Mammary epithelial cell (primary cell): Measurements from ENCODE around the gene GPR137C.

ENCODE experiments used
- EZH2 ChIP-seq: IDR thresholded peaks from 2 replicates; pipeline ENCODE4 v1.6.1; 2012; ENCODE audit warnings: low read length, inconsistent platforms, borderline replicate concordance
- TF ChIP-seq, protein P1 (sequence below), 2 donors: IDR thresholded peaks in 1 of 2; conservative IDR thresholded peaks in 1 of 2; 2 replicates each; pipeline ENCODE4 v1.5.1; 2011 to 2012; ENCODE audit warnings: inconsistent platforms in 2 of 2, low read length in 2 of 2, mild to moderate bottlenecking in 2 of 2, control low read depth in 1 of 2, low read depth in 1 of 2; ENCODE audit not compliant: insufficient read depth in 1 of 2; ENCODE audit errors: extremely low read depth in 1 of 2

DNA sequence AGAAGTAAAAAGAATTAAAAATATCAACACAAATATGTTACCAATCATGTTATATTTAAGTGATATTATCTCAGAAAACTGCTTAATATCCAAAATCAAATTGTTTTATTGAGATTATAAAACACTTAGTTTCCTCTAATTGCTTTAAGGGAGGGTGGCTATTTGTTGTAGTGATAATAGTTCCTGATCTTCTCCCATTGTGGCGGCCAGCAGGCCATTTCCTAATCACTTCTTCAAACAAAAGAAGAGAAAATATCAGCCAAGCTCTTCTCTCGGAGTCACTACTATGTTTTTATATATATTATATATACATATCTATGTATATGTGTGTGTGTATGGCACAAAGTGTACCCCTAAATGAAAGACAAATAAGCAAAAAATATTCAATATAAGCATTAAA is 111.2 kb downstream of the GPR137C start:
- TF ChIP-seq, protein P1, sequence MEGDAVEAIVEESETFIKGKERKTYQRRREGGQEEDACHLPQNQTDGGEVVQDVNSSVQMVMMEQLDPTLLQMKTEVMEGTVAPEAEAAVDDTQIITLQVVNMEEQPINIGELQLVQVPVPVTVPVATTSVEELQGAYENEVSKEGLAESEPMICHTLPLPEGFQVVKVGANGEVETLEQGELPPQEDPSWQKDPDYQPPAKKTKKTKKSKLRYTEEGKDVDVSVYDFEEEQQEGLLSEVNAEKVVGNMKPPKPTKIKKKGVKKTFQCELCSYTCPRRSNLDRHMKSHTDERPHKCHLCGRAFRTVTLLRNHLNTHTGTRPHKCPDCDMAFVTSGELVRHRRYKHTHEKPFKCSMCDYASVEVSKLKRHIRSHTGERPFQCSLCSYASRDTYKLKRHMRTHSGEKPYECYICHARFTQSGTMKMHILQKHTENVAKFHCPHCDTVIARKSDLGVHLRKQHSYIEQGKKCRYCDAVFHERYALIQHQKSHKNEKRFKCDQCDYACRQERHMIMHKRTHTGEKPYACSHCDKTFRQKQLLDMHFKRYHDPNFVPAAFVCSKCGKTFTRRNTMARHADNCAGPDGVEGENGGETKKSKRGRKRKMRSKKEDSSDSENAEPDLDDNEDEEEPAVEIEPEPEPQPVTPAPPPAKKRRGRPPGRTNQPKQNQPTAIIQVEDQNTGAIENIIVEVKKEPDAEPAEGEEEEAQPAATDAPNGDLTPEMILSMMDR (conservative IDR thresholded peaks at IDR 0.05 in 1 of 2, IDR thresholded peaks at IDR 0.05 in 1 of 2; ENCODE audit: extremely low read depth in 1 of 2, insufficient read depth in 1 of 2, low read depth in 1 of 2, low read length in 2 of 2) = no peak
- TF ChIP-seq EZH2 = no peak
